Esophagus muscularis mucosa (tissue), 4 donors: ENCODE data around the gene GRIP1. TPM values are rescaled to one million over a fixed set of nuclear protein-coding genes. Genes with fewer than 3 reads are reported as not detected.

Source experiments
- DNase-seq: peaks from one replicate; pipeline ENCODE4 v3.0.0-alpha.2; 2017; ENCODE audit errors: extremely low spot score
- H3K27ac ChIP-seq, 4 donors: fragments of 200-600 bp; sonication (generic); replicated peaks in 1 of 4; 1 replicate in 3 of 4; 2 replicates in 1 of 4; pipeline ENCODE4 v1.5.1; 2016 to 2019; ENCODE audit warnings: mild to moderate bottlenecking in 1 of 4
- H3K27me3 ChIP-seq, 4 donors: fragments of 200-600 bp; sonication (generic); one replicate each; pipeline versions ENCODE4 v1.5.1 to v1.6.0; 2016 to 2019
- H3K36me3 ChIP-seq, 4 donors: fragments of 200-600 bp; sonication (generic); one replicate each; pipeline ENCODE4 v1.5.1; 2016 to 2019
- H3K4me1 ChIP-seq, 4 donors: fragments of 200-600 bp; sonication (generic); one replicate each; pipeline ENCODE4 v1.5.1; 2016 to 2019
- H3K4me3 ChIP-seq, 4 donors: fragments of 200-600 bp; sonication (generic); 1 replicate in 2 of 4; 2 replicates in 2 of 4; pipeline ENCODE4 v1.5.1; 2016 to 2019; ENCODE audit warnings: mild to moderate bottlenecking in 4 of 4, moderate library complexity in 1 of 4
- H3K9me3 ChIP-seq, 4 donors: fragments of 200-600 bp; sonication (generic); 1 replicate in 3 of 4; 2 replicates in 1 of 4; pipeline ENCODE4 v1.5.1; 2016 to 2019
- CTCF ChIP-seq, 3 experiments: fragments of 200-600 bp in 2 of 3; fragments of 450-650 bp in 1 of 3; sonication (generic) in 2 of 3; IDR thresholded peaks; one replicate each; pipeline ENCODE4 v1.5.1; 2017 to 2019; ENCODE audit warnings: antibody characterized with exemption in 3 of 3, mild to moderate bottlenecking in 2 of 3, moderate library complexity in 1 of 3
- EP300 ChIP-seq: sonication (generic); formaldehyde crosslinking; IDR thresholded peaks from one replicate; pipeline ENCODE4 v1.6.1; 2017; ENCODE audit warnings: antibody characterized with exemption
- POLR2A ChIP-seq: fragments of 450-650 bp; IDR thresholded peaks from one replicate; pipeline ENCODE4 v1.6.1; 2017; ENCODE audit warnings: antibody characterized with exemption, moderate library complexity, mild to moderate bottlenecking, low read depth
- POLR2AphosphoS5 ChIP-seq, 2 donors: sonication (generic); formaldehyde crosslinking; IDR thresholded peaks; one replicate each; pipeline ENCODE4 v1.6.1; 2017; ENCODE audit warnings: antibody characterized with exemption in 2 of 2
- WGBS: methylation state at CpG from one replicate; pipeline ENCODE4 v1.1.5; 2018; 5-methylcytosine and 5-hydroxymethylcytosine counted together
- intact Hi-C: fragments of 100-400 bp; cut with DNase I; formaldehyde crosslinking; loops from one replicate; pipeline ENCODE4 v1.15.1; 2023
- total RNA-seq, 4 donors: library from RNA; depleted of rRNA; stranded (reverse); fragments of >200 nt; gene quantifications; one replicate each; pipeline versions ENCODE4 v1.1.0 to v1.2.1, GENCODE V29; 2016

The GRIP1 gene
- total RNA-seq, 4 donors from 2014 or later, result 12.5 to 15.2 (median 13.6) TPM

DNA sequence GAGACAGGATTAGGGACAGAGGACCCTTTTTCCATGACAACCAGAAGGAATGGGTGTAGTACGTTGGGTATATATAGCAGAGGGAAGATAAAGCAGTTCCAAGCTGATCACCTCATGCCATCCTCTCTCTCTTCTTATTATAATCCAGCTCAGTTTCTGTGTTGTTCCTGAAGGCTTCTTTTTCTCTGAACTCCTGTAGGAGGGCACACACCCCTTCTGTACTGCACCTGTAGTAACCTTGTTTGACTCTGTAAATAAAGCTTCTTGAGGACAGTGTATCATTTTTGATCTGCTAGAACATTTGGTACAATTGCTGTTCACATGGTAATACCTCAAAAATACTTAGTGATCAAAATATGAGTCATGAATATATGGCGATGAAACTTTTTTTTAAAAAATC, 343.1 kb downstream of the GRIP1 start:
- 92% methylated on average over 2 of the region's 2 CpGs for WGBS
- no peaks in the 10 kb centered on the region for H3K27me3 ChIP-seq
- H3K4me3 ChIP-seq, result no peak overlapping the region
- no peak overlapping the region for H3K27ac ChIP-seq
- no peaks in the 10 kb centered on the region for H3K4me1 ChIP-seq
- TF ChIP-seq POLR2A, result no peak
- no peak for TF ChIP-seq CTCF (IDR thresholded peaks at IDR 0.05)
- H3K36me3 ChIP-seq, result peaks cover 9 to 49% (median 20%) of the 10 kb centered on the region in 4 donors
- intact Hi-C loops, result no loop called here
- no peak for DNase-seq
- H3K9me3 ChIP-seq, result peaks cover 0 to 12% (median 1%) of the 10 kb centered on the region in 4 donors

- DNase-seq, result no peak
- Histone ChIP-seq H3K9me3 (no peaks in the 10 kb centered on the region), H3K36me3 (peaks cover 0 to 22% (median 5%) of the 10 kb centered on the region in 4 donors), H3K27me3 (no peaks in the 10 kb centered on the region), H3K4me3 (no peak overlapping the region), H3K27ac (no peak overlapping the region), H3K4me1 (no peaks in the 10 kb centered on the region)
- intact Hi-C loops, result no loop called here
- WGBS, result 93% methylated on average over 1 of the region's 1 CpG
- no peak for TF ChIP-seq EP300
- TF ChIP-seq POLR2AphosphoS5 (IDR thresholded peaks at IDR 0.05), result no peak
- no peak for TF ChIP-seq CTCF (IDR thresholded peaks at IDR 0.05)
- TF ChIP-seq POLR2A, result no peak
Observed at GRCh38 chr12:66331814-66332213, 347.1 kb downstream of the GRIP1 start.

DNA sequence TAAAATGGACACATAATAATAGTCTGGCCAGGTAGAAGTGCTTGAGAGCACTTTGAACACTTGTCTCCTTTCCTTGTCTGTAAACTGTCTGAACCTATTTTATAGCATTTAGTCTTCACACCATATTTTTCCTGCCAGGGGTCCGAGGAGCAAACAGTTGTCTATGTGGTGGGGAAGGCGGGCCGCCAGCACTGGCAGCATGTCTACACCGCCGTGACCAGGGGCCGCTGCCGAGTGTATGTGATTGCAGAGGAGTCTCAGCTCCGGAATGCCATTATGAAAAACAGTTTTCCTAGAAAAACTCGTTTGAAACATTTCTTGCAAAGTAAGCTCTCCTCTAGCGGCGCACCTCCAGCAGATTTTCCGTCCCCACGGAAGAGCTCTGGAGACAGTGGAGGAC, 347.9 kb downstream of the GRIP1 start:
- no peaks in the 10 kb centered on the region for H3K27me3 ChIP-seq
- H3K36me3 ChIP-seq, result peaks cover 0 to 22% (median 9%) of the 10 kb centered on the region in 4 donors
- no peak overlapping the region for H3K4me3 ChIP-seq
- no peaks in the 10 kb centered on the region for H3K4me1 ChIP-seq
- H3K9me3 ChIP-seq, result no peaks in the 10 kb centered on the region
- intact Hi-C loops, result no loop called here
- H3K27ac ChIP-seq, result no peak overlapping the region
- TF ChIP-seq POLR2AphosphoS5 (IDR thresholded peaks at IDR 0.05) (no peak), CTCF (IDR thresholded peaks at IDR 0.05) (no peak), EP300 (no peak), POLR2A (no peak)
- no peak for DNase-seq
- WGBS, result 94% methylated on average over 13 of the region's 13 CpGs

GRCh38 chr12:66329941-66330340, 348.9 kb downstream of the GRIP1 start:
- Histone ChIP-seq H3K27me3 (no peaks in the 10 kb centered on the region), H3K9me3 (no peaks in the 10 kb centered on the region), H3K4me1 (no peaks in the 10 kb centered on the region), H3K27ac (no peak overlapping the region), H3K4me3 (no peak overlapping the region), H3K36me3 (peaks cover 0 to 33% (median 10%) of the 10 kb centered on the region in 4 donors)
- TF ChIP-seq CTCF (IDR thresholded peaks at IDR 0.05) (no peak), EP300 (no peak), POLR2AphosphoS5 (IDR thresholded peaks at IDR 0.05) (no peak), POLR2A (no peak)
- DNase-seq, result no peak
- intact Hi-C loops, result no loop called here
- WGBS, result 85% methylated on average over 5 of the region's 5 CpGs

- intact Hi-C loops, result no loop called here
- Histone ChIP-seq H3K9me3 (no peaks in the 10 kb centered on the region), H3K36me3 (peaks cover 4 to 36% (median 5%) of the 10 kb centered on the region in 4 donors), H3K27ac (no peak overlapping the region), H3K4me3 (no peak overlapping the region), H3K4me1 (no peaks in the 10 kb centered on the region), H3K27me3 (no peaks in the 10 kb centered on the region)
- 100% methylated on average over 1 of the region's 1 CpG for WGBS
- no peak for TF ChIP-seq EP300
- TF ChIP-seq CTCF (IDR thresholded peaks at IDR 0.05), result no peak
- no peak for TF ChIP-seq POLR2AphosphoS5 (IDR thresholded peaks at IDR 0.05)
- TF ChIP-seq POLR2A, result no peak
- no peak for DNase-seq
Observed at GRCh38 chr12:66323017-66323416, 355.9 kb downstream of the GRIP1 start.
